ENCODE data around the gene LDLR. TPM values are rescaled to one million over a fixed set of nuclear protein-coding genes. Genes with fewer than 3 reads are reported as not detected.

LDLR gene
- total RNA-seq, 2 donors from 2014 or later, result 65.0 to 190 TPM

GRCh38 chr19:11090264-11090996 is 1.2 kb downstream of the LDLR start:
- DNase-seq, result peak; percentile 99
- Histone ChIP-seq H3K27ac (peak overlapping the region; percentile 93), H3K27me3 (no peaks in the 10 kb centered on the region), H3K4me1 (peaks cover 12% of the 10 kb centered on the region), H3K9ac (ENCODE audit: low read depth in 2 of 2, low read length in 2 of 2) (peak overlapping the region; percentile 98 to 100), H3K36me3 (no peaks in the 10 kb centered on the region), H3K4me3 (peak overlapping the region; percentile 70), H3K9me3 (no peaks in the 10 kb centered on the region)
- intact Hi-C loops (cut with DNase I), result no loop called here
- TF ChIP-seq, protein P1, sequence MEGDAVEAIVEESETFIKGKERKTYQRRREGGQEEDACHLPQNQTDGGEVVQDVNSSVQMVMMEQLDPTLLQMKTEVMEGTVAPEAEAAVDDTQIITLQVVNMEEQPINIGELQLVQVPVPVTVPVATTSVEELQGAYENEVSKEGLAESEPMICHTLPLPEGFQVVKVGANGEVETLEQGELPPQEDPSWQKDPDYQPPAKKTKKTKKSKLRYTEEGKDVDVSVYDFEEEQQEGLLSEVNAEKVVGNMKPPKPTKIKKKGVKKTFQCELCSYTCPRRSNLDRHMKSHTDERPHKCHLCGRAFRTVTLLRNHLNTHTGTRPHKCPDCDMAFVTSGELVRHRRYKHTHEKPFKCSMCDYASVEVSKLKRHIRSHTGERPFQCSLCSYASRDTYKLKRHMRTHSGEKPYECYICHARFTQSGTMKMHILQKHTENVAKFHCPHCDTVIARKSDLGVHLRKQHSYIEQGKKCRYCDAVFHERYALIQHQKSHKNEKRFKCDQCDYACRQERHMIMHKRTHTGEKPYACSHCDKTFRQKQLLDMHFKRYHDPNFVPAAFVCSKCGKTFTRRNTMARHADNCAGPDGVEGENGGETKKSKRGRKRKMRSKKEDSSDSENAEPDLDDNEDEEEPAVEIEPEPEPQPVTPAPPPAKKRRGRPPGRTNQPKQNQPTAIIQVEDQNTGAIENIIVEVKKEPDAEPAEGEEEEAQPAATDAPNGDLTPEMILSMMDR (IDR thresholded peaks at IDR 0.05), result no peak

DNA sequence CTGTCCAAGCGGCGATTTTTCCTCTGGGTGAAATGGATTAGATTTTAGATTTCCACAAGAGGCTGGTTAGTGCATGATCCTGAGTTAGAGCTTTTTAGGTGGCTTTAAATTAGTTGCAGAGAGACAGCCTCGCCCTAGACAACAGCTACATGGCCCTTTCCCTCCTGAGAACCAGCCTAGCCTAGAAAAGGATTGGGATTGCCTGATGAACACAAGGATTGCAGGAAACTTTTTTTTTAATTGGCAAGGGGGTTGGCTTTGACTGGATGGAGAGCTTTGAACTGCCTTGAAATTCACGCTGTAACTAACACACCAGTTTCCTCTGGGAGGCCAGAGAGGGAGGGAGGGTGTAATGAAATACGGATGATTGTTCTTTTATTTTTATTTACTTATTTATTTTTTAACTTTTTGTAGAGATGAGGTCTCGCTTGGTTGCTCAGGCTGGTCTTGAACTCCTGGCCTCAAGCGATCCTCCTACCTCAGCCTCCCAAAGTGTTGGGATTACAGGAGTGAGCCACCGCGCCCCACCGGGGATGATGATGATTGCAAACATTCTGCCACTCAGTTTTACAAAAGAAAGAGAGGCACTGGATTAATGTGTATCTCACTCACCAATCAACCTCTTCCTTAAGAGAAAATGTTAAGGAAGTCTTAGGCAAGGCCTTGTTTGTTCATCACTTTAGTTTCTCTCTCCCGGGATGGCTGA is 1.9 kb downstream of the LDLR start:
- Histone ChIP-seq H3K27me3 (no peaks in the 10 kb centered on the region), H3K4me1 (peaks cover 15% of the 10 kb centered on the region), H3K9me3 (no peaks in the 10 kb centered on the region), H3K4me3 (peak overlapping the region; percentile 70), H3K36me3 (no peaks in the 10 kb centered on the region), H3K27ac (peak overlapping the region; percentile 93), H3K9ac (ENCODE audit: low read depth in 2 of 2, low read length in 2 of 2) (peak overlapping the region; percentile 98 to 100)
- no peak for DNase-seq
- TF ChIP-seq, protein P1 (IDR thresholded peaks at IDR 0.05), result no peak
- intact Hi-C loops (cut with DNase I), result no loop called here

DNA sequence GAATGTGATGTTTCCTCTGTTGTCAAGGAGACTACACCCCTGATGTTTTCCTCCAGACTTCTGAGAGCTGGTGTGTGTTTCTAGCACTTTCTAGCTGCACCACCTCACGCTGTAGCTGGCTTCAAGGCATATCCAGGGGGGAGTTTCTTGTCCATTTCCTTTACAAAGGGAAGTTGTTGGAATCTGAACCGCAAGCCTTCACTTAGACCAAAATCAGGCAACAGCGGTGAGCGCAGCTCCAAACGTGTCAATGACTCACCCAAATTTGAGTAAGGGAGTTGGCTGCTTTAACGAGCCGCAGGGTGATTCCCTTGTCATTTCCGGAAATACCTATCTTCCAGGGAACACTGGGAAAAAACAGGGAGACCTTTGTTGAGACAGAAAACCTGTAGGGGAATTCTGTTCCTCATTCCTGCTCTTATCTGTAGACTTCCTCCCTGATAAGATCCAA is 2.5 kb downstream of the LDLR start:
- intact Hi-C loops (cut with DNase I), result no loop called here
- no peaks in the 10 kb centered on the region for H3K36me3 ChIP-seq
- TF ChIP-seq, protein P1 (IDR thresholded peaks at IDR 0.05), result no peak
- H3K9ac ChIP-seq (ENCODE audit: low read depth in 2 of 2, low read length in 2 of 2), result peak overlapping the region in 1 of 2 donors; percentile 100
- H3K27me3 ChIP-seq, result no peaks in the 10 kb centered on the region
- DNase-seq, result peak; percentile 79
- H3K4me3 ChIP-seq, result peak overlapping the region; percentile 70
- no peaks in the 10 kb centered on the region for H3K9me3 ChIP-seq
- peaks cover 15% of the 10 kb centered on the region for H3K4me1 ChIP-seq
- H3K27ac ChIP-seq, result peak overlapping the region; percentile 93

DNA sequence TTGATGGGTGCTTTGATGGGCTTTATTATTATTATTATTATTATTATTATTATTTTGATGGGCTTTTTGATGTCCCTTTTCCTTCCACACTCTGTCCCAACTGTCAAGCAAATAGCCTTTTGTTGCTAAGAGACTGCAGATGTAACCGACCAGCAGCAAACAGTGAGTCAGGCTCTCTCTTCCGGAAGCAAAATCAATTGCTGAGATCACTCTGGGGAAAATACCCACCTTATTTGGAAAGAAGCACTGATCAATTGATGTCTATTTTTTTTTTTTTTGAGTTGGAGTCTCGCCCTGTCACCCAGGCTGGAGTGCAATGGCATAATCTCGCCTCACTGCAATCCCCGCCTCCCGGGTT is 2.9 kb downstream of the LDLR start:
- H3K27me3 ChIP-seq, result no peaks in the 10 kb centered on the region
- no peaks in the 10 kb centered on the region for H3K9me3 ChIP-seq
- peak overlapping the region in 1 of 2 donors; percentile 63 for H3K9ac ChIP-seq (ENCODE audit: low read depth in 2 of 2, low read length in 2 of 2)
- intact Hi-C loops (cut with DNase I), result no loop called here
- peak overlapping the region; percentile 93 for H3K27ac ChIP-seq
- TF ChIP-seq, protein P1 (IDR thresholded peaks at IDR 0.05), result no peak
- H3K4me1 ChIP-seq, result peaks cover 15% of the 10 kb centered on the region
- DNase-seq, result no peak
- no peaks in the 10 kb centered on the region for H3K36me3 ChIP-seq
- H3K4me3 ChIP-seq, result peak overlapping the region; percentile 70

GRCh38 chr19:11093689-11094238 is 4.5 kb downstream of the LDLR start:
- peak overlapping the region; percentile 93 for H3K27ac ChIP-seq
- no peak overlapping the region for H3K4me3 ChIP-seq
- no peak for DNase-seq
- TF ChIP-seq, protein P1 (IDR thresholded peaks at IDR 0.05), result no peak
- intact Hi-C loops (cut with DNase I), result no loop called here
- no peaks in the 10 kb centered on the region for H3K27me3 ChIP-seq
- peak overlapping the region in 1 of 2 donors; percentile 38 for H3K9ac ChIP-seq (ENCODE audit: low read depth in 2 of 2, low read length in 2 of 2)
- no peaks in the 10 kb centered on the region for H3K9me3 ChIP-seq
- H3K4me1 ChIP-seq, result peaks cover 15% of the 10 kb centered on the region
- peaks cover 7% of the 10 kb centered on the region for H3K36me3 ChIP-seq
